Parathyroid adenoma (tissue), 2 donors: Measurements from ENCODE around the gene PCSK6.
"Not testable (repeated sequence)": the region's sequence is repeated elsewhere in the genome, so short reads cannot be mapped to it uniquely, and the experiment has no call there.

Experiments used
- H2AFZ ChIP-seq: fragments of 300-600 bp; sonication (generic); one replicate; pipeline ENCODE4 v1.7.0; 2017; ENCODE audit warnings: antibody characterized with exemption, mild to moderate bottlenecking
- H3K27ac ChIP-seq: fragments of 300-600 bp; sonication (generic); one replicate; pipeline ENCODE4 v1.7.0; 2017
- H3K27me3 ChIP-seq: fragments of 300-600 bp; sonication (generic); one replicate; pipeline ENCODE4 v1.7.0; 2017; ENCODE audit warnings: low read length; ENCODE audit not compliant: control insufficient read depth, insufficient read depth
- H3K36me3 ChIP-seq: fragments of 300-600 bp; sonication (generic); one replicate; pipeline ENCODE4 v1.7.0; 2017; ENCODE audit warnings: low read length; ENCODE audit not compliant: control insufficient read depth, insufficient read depth
- H3K4me1 ChIP-seq: fragments of 300-600 bp; sonication (generic); one replicate; pipeline ENCODE4 v1.7.0; 2017; ENCODE audit warnings: control low read depth
- H3K4me2 ChIP-seq: fragments of 300-600 bp; sonication (generic); one replicate; pipeline ENCODE4 v1.7.0; 2017; ENCODE audit warnings: low read length
- H3K4me3 ChIP-seq: fragments of 300-600 bp; sonication (generic); one replicate; pipeline ENCODE4 v1.7.0; 2017; ENCODE audit warnings: low read depth, low read length
- H3K79me2 ChIP-seq: fragments of 300-600 bp; sonication (generic); one replicate; pipeline ENCODE4 v1.7.0; 2017; ENCODE audit warnings: control low read depth
- H3K9ac ChIP-seq: fragments of 300-600 bp; sonication (generic); one replicate; pipeline ENCODE4 v1.7.0; 2017; ENCODE audit warnings: mild to moderate bottlenecking
- H3K9me3 ChIP-seq: fragments of 300-600 bp; sonication (generic); one replicate; pipeline ENCODE4 v1.7.0; 2017; ENCODE audit warnings: low read length; ENCODE audit not compliant: control insufficient read depth
- CTCF ChIP-seq: fragments of 300-600 bp; sonication (generic); IDR thresholded peaks from one replicate; pipeline ENCODE4 v1.7.0; 2017; ENCODE audit warnings: antibody characterized with exemption, mild to moderate bottlenecking
- donor health status: primary hyperparathyroidism.

PCSK6 gene

GRCh38 chr15:101359365-101359947 lies 130.1 kb downstream of the PCSK6 start:
- no peaks in the 10 kb centered on the region for H3K27me3 ChIP-seq
- H3K4me3 ChIP-seq: no peak overlapping the region
- no peak overlapping the region for H3K9ac ChIP-seq
- H3K4me2 ChIP-seq: no peak overlapping the region
- no peak overlapping the region for H2AFZ ChIP-seq
- H3K9me3 ChIP-seq: no peaks in the 10 kb centered on the region
- H3K4me1 ChIP-seq: no peaks in the 10 kb centered on the region
- H3K79me2 ChIP-seq: no peaks in the 10 kb centered on the region
- no peak for TF ChIP-seq CTCF
- no peaks in the 10 kb centered on the region for H3K36me3 ChIP-seq
- no peak overlapping the region for H3K27ac ChIP-seq

- Histone ChIP-seq H3K4me1 (no peaks in the 10 kb centered on the region), H3K9ac (no peak overlapping the region), H2AFZ (no peak overlapping the region), H3K27me3 (no peaks in the 10 kb centered on the region), H3K27ac (no peak overlapping the region), H3K9me3 (no peaks in the 10 kb centered on the region), H3K79me2 (no peaks in the 10 kb centered on the region), H3K36me3 (no peaks in the 10 kb centered on the region), H3K4me2 (no peak overlapping the region), H3K4me3 (no peak overlapping the region)
- TF ChIP-seq CTCF: no peak
Observed at GRCh38 chr15:101358895-101359294, 130.6 kb downstream of the PCSK6 start.

DNA sequence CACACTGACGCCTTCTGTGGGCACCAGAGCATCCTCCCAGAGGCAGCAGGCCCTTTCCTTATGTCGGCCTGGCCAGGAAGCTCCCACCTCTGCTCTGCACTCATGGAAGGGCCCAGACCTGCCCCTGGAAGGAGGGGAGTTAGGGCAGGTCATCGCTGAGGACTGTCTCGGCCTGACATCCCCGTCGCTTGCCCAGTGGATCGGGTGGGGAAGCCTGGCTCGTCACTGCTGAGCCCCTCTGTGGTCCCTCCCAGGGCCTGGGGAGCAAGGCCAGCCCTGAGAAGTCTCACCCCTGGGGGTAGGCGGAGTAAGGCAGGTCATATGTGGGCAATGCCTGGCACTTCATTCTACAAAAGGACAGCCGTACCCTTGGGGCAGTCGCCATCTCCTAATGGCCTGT lies 131.6 kb downstream of the PCSK6 start:
- Histone ChIP-seq H3K36me3 (no peaks in the 10 kb centered on the region), H3K27ac (no peak overlapping the region), H2AFZ (no peak overlapping the region), H3K4me1 (no peaks in the 10 kb centered on the region), H3K4me3 (no peak overlapping the region), H3K79me2 (no peaks in the 10 kb centered on the region), H3K9me3 (no peaks in the 10 kb centered on the region), H3K9ac (no peak overlapping the region), H3K4me2 (no peak overlapping the region), H3K27me3 (no peaks in the 10 kb centered on the region)
- TF ChIP-seq CTCF: no peak

DNA sequence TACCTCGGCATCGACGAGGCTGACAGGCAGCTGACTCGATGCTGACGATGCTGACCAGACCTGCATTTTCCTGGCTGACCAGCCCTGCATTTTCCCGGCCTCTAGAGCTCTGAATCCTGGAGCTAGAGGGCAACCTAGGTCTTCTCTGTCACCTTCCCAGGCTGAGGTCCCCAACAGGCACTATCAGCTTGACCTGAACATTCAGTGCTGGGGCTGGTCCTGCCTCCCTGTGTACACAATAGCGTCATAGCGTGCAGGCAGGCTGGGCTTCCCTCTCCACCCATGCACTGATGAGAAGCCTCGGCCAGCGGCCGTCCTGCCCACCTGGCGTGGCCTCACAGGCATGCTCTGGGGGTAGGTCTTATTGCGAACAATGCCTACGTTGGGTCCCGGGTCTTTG lies 132.2 kb downstream of the PCSK6 start:
- Histone ChIP-seq H2AFZ (no peak overlapping the region), H3K9me3 (no peaks in the 10 kb centered on the region), H3K4me1 (no peaks in the 10 kb centered on the region), H3K9ac (no peak overlapping the region), H3K27me3 (no peaks in the 10 kb centered on the region), H3K79me2 (no peaks in the 10 kb centered on the region), H3K4me2 (no peak overlapping the region), H3K4me3 (no peak overlapping the region), H3K36me3 (no peaks in the 10 kb centered on the region), H3K27ac (no peak overlapping the region)
- no peak for TF ChIP-seq CTCF

GRCh38 chr15:101356512-101357172 lies 132.9 kb downstream of the PCSK6 start:
- not testable (repeated sequence) for H3K4me1 ChIP-seq, H3K4me2 ChIP-seq, H3K4me3 ChIP-seq, H3K27ac ChIP-seq, H2AFZ ChIP-seq, H3K79me2 ChIP-seq, H3K9me3 ChIP-seq, H3K36me3 ChIP-seq, H3K9ac ChIP-seq, H3K27me3 ChIP-seq
